Activated naive CD8-positive, alpha-beta T cell (primary cell): ENCODE measurements around the gene YIF1A.

Experiments
- H3K27ac Mint-ChIP-seq: one replicate; pipeline ENCODE4 v1.8.0; 2021; ENCODE audit warnings: mixed read lengths
- H3K27me3 Mint-ChIP-seq: one replicate; pipeline ENCODE4 v1.8.0; 2021; ENCODE audit warnings: mixed read lengths
- H3K36me3 Mint-ChIP-seq: one replicate; pipeline ENCODE4 v1.8.0; 2021; ENCODE audit warnings: mixed read lengths
- H3K4me1 Mint-ChIP-seq: one replicate; pipeline ENCODE4 v1.8.0; 2021; ENCODE audit warnings: low read depth, mixed read lengths
- H3K4me3 Mint-ChIP-seq: one replicate; pipeline ENCODE4 v1.8.0; 2021; ENCODE audit warnings: mild to moderate bottlenecking, mixed read lengths
- H3K9me3 Mint-ChIP-seq: one replicate; pipeline ENCODE4 v1.8.0; 2021; ENCODE audit warnings: low read depth, mixed read lengths

The YIF1A gene

GRCh38 chr11:66288671-66289547 is at the start of gene YIF1A:
Gene YIF1A (minus strand): TSS chr11:66289143. CDS start chr11:66288985, 158 bp downstream.
- Mint-ChIP-seq H3K27ac (peak within 1 kb of the TSS; percentile 90), H3K4me1 (peaks cover 32% of the 10 kb centered on the region), H3K36me3 (peaks cover 4% of the 10 kb centered on the region), H3K4me3 (peak within 1 kb of the TSS; percentile 90), H3K27me3 (peaks cover 12% of the 10 kb centered on the region), H3K9me3 (no peaks in the 10 kb centered on the region)

GRCh38 chr11:66337103-66337899 is 48.4 kb upstream of the YIF1A start:
- Mint-ChIP-seq H3K9me3 (no peaks in the 10 kb centered on the region), H3K27me3 (no peaks in the 10 kb centered on the region), H3K4me1 (peaks cover 28% of the 10 kb centered on the region), H3K36me3 (peaks cover 5% of the 10 kb centered on the region), H3K27ac (peak overlapping the region; percentile 85), H3K4me3 (peak overlapping the region; percentile 87)

GRCh38 chr11:66336234-66337102 is 47.5 kb upstream of the YIF1A start, which contains the start of gene RIN1:
Gene RIN1 (minus strand): TSS chr11:66336434. CDS start chr11:66336402, 32 bp downstream.
- Mint-ChIP-seq H3K36me3 (peaks cover 2% of the 10 kb centered on the region), H3K27me3 (no peaks in the 10 kb centered on the region), H3K4me3 (peak within 1 kb of the TSS; percentile 87), H3K9me3 (no peaks in the 10 kb centered on the region), H3K27ac (peak within 1 kb of the TSS; percentile 85), H3K4me1 (peaks cover 28% of the 10 kb centered on the region)

DNA sequence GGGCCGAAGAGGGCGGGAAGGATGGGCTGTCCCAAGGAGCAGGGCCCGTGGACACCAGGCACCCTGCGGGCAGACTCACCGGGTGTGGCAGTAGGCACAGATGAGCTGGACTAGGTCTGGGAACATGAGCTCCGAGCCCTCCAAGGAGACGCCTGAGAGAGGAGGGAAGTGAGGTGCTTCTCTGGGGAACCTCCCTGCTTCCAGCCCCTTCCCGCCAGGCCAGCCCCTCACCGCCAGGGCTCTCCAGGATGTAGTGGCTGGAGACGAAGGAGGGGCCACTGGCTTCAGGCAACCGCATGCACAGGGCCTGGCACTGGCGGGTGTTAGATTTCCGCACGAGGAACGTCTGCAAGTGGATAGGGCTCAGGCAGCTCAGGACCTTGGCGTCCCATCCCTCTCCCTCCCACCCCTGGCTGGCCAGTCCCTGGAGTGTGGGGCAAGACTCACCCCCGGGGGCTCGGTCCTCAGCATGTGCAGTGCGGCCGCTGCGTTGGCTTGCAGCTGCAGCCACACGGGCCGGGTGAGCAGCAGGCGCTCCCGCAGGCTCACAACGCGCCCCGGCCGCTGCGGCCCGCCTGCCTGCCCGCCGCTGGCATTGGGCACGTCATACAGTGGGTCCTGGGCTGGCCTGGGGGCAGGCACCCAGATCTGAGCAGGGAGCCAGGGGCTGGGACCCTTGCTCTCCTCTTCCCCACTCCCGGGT is 46.7 kb upstream of the YIF1A start:
- Mint-ChIP-seq H3K27me3 (no peaks in the 10 kb centered on the region), H3K27ac (peak overlapping the region; percentile 85), H3K36me3 (no peaks in the 10 kb centered on the region), H3K4me1 (peaks cover 28% of the 10 kb centered on the region), H3K4me3 (peak overlapping the region; percentile 87), H3K9me3 (no peaks in the 10 kb centered on the region)

GRCh38 chr11:66334605-66335442 is 45.9 kb upstream of the YIF1A start:
- H3K4me3 Mint-ChIP-seq, result peak overlapping the region; percentile 75
- peaks cover 28% of the 10 kb centered on the region for H3K4me1 Mint-ChIP-seq
- no peaks in the 10 kb centered on the region for H3K27me3 Mint-ChIP-seq
- no peaks in the 10 kb centered on the region for H3K36me3 Mint-ChIP-seq
- H3K9me3 Mint-ChIP-seq, result no peaks in the 10 kb centered on the region
- H3K27ac Mint-ChIP-seq, result no peak overlapping the region

DNA sequence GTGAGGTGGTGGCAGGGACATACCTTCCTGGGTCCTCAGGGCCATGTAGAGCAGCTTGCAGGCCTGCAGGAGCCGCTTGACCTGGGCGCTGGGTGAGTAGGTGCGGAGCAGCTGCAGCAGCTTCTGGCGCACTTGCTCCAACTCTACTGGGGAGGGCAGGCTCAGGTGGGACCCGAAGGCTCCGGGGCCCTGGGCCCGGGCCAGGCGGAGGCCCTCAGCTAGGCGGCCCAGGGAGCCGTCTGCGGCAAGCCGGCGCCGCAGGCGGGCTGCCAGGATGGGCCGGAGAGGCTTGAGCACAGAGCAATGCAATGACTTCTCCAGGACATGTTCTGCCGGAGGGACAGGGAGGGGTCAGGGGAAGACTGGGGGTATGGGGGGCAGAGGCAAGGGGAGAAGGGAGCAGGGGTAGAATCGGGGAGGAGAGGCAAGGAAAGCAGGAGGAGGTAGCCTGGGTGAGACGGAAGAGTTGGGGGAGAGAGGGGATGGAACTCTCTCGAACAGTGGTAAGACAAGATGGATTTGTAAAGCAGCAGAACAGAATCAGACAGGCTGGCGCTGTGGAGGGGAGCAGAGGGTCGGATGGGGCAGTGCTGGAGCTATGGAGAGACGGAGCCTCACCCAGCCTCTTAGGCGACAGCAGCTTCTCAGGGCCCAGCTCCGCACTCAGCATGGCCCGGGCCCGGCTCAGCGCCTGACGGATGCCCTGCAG is 45.1 kb upstream of the YIF1A start:
- Mint-ChIP-seq H3K27ac (no peak overlapping the region), H3K4me3 (no peak overlapping the region), H3K27me3 (no peaks in the 10 kb centered on the region), H3K4me1 (peaks cover 28% of the 10 kb centered on the region), H3K9me3 (no peaks in the 10 kb centered on the region), H3K36me3 (no peaks in the 10 kb centered on the region)

DNA sequence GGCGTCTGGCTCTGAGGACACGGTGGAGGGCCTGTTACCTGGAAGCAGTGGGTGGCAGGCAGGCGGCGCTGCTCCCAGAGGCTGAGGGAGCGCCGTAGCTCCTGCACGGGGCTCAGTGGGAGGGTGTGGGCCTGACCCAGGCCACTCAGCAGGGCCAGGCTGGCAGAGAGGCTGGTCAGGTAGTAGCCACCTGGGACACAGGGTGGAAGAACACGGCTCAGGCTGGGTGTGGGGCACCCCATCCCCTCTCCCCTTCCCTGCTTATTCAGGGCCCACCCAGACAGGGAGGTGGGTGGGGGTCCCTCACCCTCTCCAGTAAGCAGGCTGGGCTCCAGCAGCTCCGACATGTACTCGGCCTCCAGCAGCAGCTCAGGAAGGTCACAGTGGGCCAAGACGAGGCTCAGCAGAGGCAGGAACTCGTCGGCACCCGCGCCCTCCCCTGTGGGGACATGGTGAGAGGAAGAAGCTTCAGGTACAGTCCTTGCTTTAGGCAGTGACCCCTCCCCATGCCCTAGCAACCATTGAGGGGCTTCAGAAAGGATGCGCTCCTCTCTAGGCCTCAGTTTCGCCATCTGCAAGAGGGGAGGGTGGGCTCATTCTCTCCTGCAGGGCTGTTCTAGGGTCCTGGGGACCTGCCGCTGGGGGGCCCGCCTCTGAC is 44.4 kb upstream of the YIF1A start:
- H3K27me3 Mint-ChIP-seq, result no peaks in the 10 kb centered on the region
- no peaks in the 10 kb centered on the region for H3K9me3 Mint-ChIP-seq
- H3K27ac Mint-ChIP-seq, result no peak overlapping the region
- H3K36me3 Mint-ChIP-seq, result no peaks in the 10 kb centered on the region
- peaks cover 32% of the 10 kb centered on the region for H3K4me1 Mint-ChIP-seq
- H3K4me3 Mint-ChIP-seq, result no peak overlapping the region

DNA sequence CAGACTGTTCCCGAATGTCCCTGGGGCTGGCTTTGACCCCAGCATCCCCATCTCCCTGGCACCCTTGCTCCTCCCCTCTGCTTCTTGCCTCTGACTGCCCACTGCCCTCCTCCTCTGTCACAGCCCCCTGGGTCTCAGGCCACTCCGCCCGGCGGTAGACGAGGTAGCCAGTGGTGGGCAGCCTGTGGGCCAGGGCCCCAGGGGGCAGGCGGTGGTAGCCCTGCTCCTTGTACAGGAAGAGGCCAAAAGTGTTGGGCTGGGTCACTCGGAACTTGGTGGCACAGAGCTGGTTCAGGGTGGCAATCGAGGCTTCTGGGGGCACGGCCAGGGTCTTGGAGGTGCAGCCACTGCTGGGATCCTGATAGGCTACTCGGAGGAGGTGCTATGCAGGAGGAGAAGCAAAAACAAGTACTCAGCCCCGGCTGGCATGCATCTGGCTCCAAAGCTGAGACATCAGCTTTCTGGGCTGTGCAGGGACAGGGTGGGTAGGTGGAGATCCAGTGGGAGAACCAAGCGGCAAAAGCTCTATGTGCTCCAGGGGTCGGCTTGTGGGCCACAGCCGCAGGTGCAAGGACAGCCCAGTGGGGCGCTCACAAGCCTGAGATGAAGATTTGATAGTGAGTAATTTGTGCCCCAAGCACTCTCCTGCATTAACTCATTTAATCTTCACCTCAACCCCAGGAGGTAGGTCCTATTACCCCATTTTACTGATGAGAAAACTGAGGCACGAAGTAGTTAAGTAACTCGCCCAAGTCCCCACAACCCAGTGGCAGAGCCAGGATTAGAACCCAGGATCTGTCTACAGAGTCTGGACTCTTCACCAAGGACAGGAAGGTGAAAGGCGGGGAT is 43.7 kb upstream of the YIF1A start:
- Mint-ChIP-seq H3K4me3 (no peak overlapping the region), H3K27ac (no peak overlapping the region), H3K36me3 (no peaks in the 10 kb centered on the region), H3K27me3 (no peaks in the 10 kb centered on the region), H3K4me1 (peaks cover 35% of the 10 kb centered on the region), H3K9me3 (no peaks in the 10 kb centered on the region)

- Mint-ChIP-seq H3K9me3 (no peaks in the 10 kb centered on the region), H3K27me3 (no peaks in the 10 kb centered on the region), H3K36me3 (no peaks in the 10 kb centered on the region), H3K4me1 (peaks cover 32% of the 10 kb centered on the region), H3K4me3 (no peak overlapping the region), H3K27ac (no peak overlapping the region)
These were observed 42.8 kb upstream of the YIF1A start for GRCh38 chr11:66331542-66332370.

GRCh38 chr11:66330931-66331330 is 42.0 kb upstream of the YIF1A start:
- no peaks in the 10 kb centered on the region for H3K27me3 Mint-ChIP-seq
- peaks cover 31% of the 10 kb centered on the region for H3K4me1 Mint-ChIP-seq
- H3K9me3 Mint-ChIP-seq, result no peaks in the 10 kb centered on the region
- H3K27ac Mint-ChIP-seq, result no peak overlapping the region
- no peak overlapping the region for H3K4me3 Mint-ChIP-seq
- no peaks in the 10 kb centered on the region for H3K36me3 Mint-ChIP-seq

GRCh38 chr11:66329165-66329673 is 40.3 kb upstream of the YIF1A start:
- Mint-ChIP-seq H3K4me3 (no peak overlapping the region), H3K27me3 (no peaks in the 10 kb centered on the region), H3K27ac (no peak overlapping the region), H3K9me3 (no peaks in the 10 kb centered on the region), H3K4me1 (peaks cover 30% of the 10 kb centered on the region), H3K36me3 (no peaks in the 10 kb centered on the region)
